Endothelial cell of umbilical vein (primary cell): ENCODE measurements around the gene ELL2. TPM values are rescaled to one million over a fixed set of nuclear protein-coding genes. Genes with fewer than 3 reads are reported as not detected.

Experiments used
- BruUV-seq: library from RNA; stranded (reverse); fragments of 400-500 nt; replicated peaks from 2 replicates; lab custom pipeline; 2021; lab: Mats Ljungman, UMichigan
- CTCF ChIA-PET: fragments of 300-600, 350-600 bp; sonication (Branson Sonifier 250); formaldehyde crosslinking; loops from one replicate; lab custom pipeline; 2021; ENCODE audit warnings: antibody characterized with exemption, inconsistent platforms; lab: Charles Lee
- POLR2A ChIA-PET: fragments of 300-600, 350-600 bp; sonication (Branson Sonifier 250); formaldehyde crosslinking; loops from one replicate; lab custom pipeline; 2021; ENCODE audit warnings: antibody characterized with exemption, inconsistent platforms; lab: Charles Lee
- DNase-seq: peaks from one replicate; pipeline ENCODE4 v3.0.0-alpha.2; 2011; ENCODE audit warnings: low read depth, low spot score
- FAIRE-seq: peaks from 2 replicates; lab custom pipeline; 2011; peaks lifted over from hg19 to GRCh38; lab: Jason Lieb, UNC
- H2AFZ ChIP-seq: 2 replicates; pipeline ENCODE4 v1.6.0; 2012; ENCODE audit warnings: low read depth, low read length, control low read depth, inconsistent platforms
- H3K27ac ChIP-seq: 2 replicates; pipeline ENCODE4 v1.5.1; 2011; ENCODE audit warnings: low read depth, mild to moderate bottlenecking, control low read depth, low read length, moderate library complexity; ENCODE audit not compliant: insufficient read depth
- H3K27me3 ChIP-seq, 2 experiments: 2 replicates each; pipeline versions ENCODE4 v1.6.0 to v1.6.1; 2011; ENCODE audit warnings: low read length in 2 of 2, mixed read lengths in 1 of 2; ENCODE audit not compliant: control insufficient read depth in 2 of 2, insufficient read depth in 2 of 2
- H3K36me3 ChIP-seq, 2 experiments: 2 replicates in 1 of 2; 3 replicates in 1 of 2; pipeline ENCODE4 v1.5.1; 2011; ENCODE audit warnings: low read length in 2 of 2, mild to moderate bottlenecking in 1 of 2, moderate library complexity in 1 of 2; ENCODE audit not compliant: control insufficient read depth in 2 of 2, insufficient read depth in 2 of 2; ENCODE audit errors: extremely low read depth in 1 of 2
- H3K4me1 ChIP-seq: 3 replicates; pipeline ENCODE4 v1.5.1; 2011; ENCODE audit warnings: mild to moderate bottlenecking, low read length; ENCODE audit not compliant: control insufficient read depth, insufficient read depth; ENCODE audit errors: extremely low read depth
- H3K4me2 ChIP-seq: 2 replicates; pipeline ENCODE4 v1.6.1; 2011; ENCODE audit warnings: low read length, control low read depth, mixed read lengths; ENCODE audit not compliant: insufficient read depth
- H3K4me3 ChIP-seq, 3 experiments: fragments of 200-600 bp in 1 of 3; sonication (generic), shearing (Covaris generic) in 1 of 3; replicated peaks in 1 of 3; 2 replicates each; pipeline ENCODE4 v1.5.1; 2011 to 2016; ENCODE audit warnings: control low read depth in 3 of 3, low read length in 3 of 3, mild to moderate bottlenecking in 2 of 3, inconsistent platforms in 1 of 3, low read depth in 1 of 3, moderate library complexity in 1 of 3; ENCODE audit not compliant: insufficient read depth in 1 of 3
- H3K79me2 ChIP-seq: 2 replicates; pipeline ENCODE4 v1.6.0; 2012; ENCODE audit warnings: low read length, inconsistent platforms; ENCODE audit not compliant: control insufficient read depth, insufficient read depth
- H3K9ac ChIP-seq: replicated peaks from 2 replicates; pipeline ENCODE3; 2011; ENCODE audit warnings: low read length, control low read depth; ENCODE audit not compliant: insufficient read depth; ENCODE audit errors: extremely low read depth
- H3K9me1 ChIP-seq: replicated peaks from 3 replicates; pipeline ENCODE4 v1.6.0; 2011; ENCODE audit warnings: mild to moderate bottlenecking, low read length; ENCODE audit not compliant: control insufficient read depth, insufficient read depth; ENCODE audit errors: extremely low read depth
- H3K9me3 ChIP-seq: replicated peaks from 2 replicates; pipeline ENCODE4 v1.5.1; 2012; ENCODE audit warnings: low read length, inconsistent platforms; ENCODE audit not compliant: control insufficient read depth, insufficient read depth
- H4K20me1 ChIP-seq: replicated peaks from 2 replicates; pipeline ENCODE3; 2011; ENCODE audit warnings: mild to moderate bottlenecking, low read length; ENCODE audit not compliant: control insufficient read depth, insufficient read depth; ENCODE audit errors: extremely low read depth
- FOS ChIP-seq: IDR thresholded peaks from 2 replicates; pipeline ENCODE4 v1.6.1; 2011; ENCODE audit warnings: mild to moderate bottlenecking, low read length, moderate library complexity, borderline replicate concordance; ENCODE audit not compliant: insufficient read depth
- JUN ChIP-seq: IDR thresholded peaks from 2 replicates; pipeline ENCODE4 v1.6.1; 2011; ENCODE audit warnings: borderline replicate concordance, low read depth; ENCODE audit not compliant: insufficient read length, insufficient read depth
- MYC ChIP-seq: IDR thresholded peaks from one replicate; pipeline ENCODE4 v1.6.1; 2011; ENCODE audit warnings: mild to moderate bottlenecking, low read depth, low read length
- POLR2A ChIP-seq: IDR thresholded peaks from 2 replicates; pipeline ENCODE4 v1.6.1; 2012; ENCODE audit warnings: low read depth, mild to moderate bottlenecking, control low read depth, low read length
- POLR2AphosphoS5 ChIP-seq: IDR thresholded peaks from 2 replicates; pipeline ENCODE4 v1.6.1; 2012; ENCODE audit warnings: low read depth, mild to moderate bottlenecking, control low read depth, low read length, moderate library complexity; ENCODE audit not compliant: insufficient read depth
- dilution Hi-C: fragments of 300-500 bp; cut with MboI; formaldehyde crosslinking; loops from one replicate; pipeline ENCODE4 v1.15.0; 2019; ENCODE audit warnings: low sequenced_read_pairs; ENCODE audit not compliant: extremely low pct_ligation_motif_present
- intact Hi-C: fragments of 100-400 bp; cut with micrococcal nuclease; formaldehyde crosslinking; loops from one replicate; pipeline ENCODE4 v1.10.0; 2022
- polyA plus RNA-seq, 4 experiments: library from polyadenylated mRNA; depleted of rRNA in 3 of 4; stranded (reverse) in 3 of 4; unstranded in 1 of 4; fragments of >200 nt; gene quantifications; 2 replicates each; pipeline versions ENCODE4 v1.2.1 to v1.2.3, GENCODE V29; 2011 to 2012; ENCODE audit warnings: missing spikeins in 1 of 4
- total RNA-seq: library from RNA; stranded (reverse); gene quantifications from 2 replicates; pipeline ENCODE4 v1.2.3, GENCODE V29; 2021
- TF ChIP-seq, protein P1 (sequence below): IDR thresholded peaks from 2 replicates; pipeline ENCODE4 v1.6.1; 2011; ENCODE audit not compliant: insufficient read depth, insufficient read length
- TF ChIP-seq, protein P2 (sequence below), 2 donors: IDR thresholded peaks; 1 replicate in 1 of 2; 2 replicates in 1 of 2; pipeline ENCODE4 v1.5.1; 2011; ENCODE audit warnings: low read length in 2 of 2, mild to moderate bottlenecking in 2 of 2, moderate library complexity in 2 of 2, control low read depth in 1 of 2, inconsistent platforms in 1 of 2, low read depth in 1 of 2; ENCODE audit not compliant: insufficient read depth in 1 of 2; ENCODE audit errors: extremely low read depth in 1 of 2

Gene ELL2
- total and polyA plus RNA-seq, 2 donors (not counting 3 experiments of a cell fraction or from before 2014, with no cell fraction given): 6.8 to 26.0 TPM

DNA sequence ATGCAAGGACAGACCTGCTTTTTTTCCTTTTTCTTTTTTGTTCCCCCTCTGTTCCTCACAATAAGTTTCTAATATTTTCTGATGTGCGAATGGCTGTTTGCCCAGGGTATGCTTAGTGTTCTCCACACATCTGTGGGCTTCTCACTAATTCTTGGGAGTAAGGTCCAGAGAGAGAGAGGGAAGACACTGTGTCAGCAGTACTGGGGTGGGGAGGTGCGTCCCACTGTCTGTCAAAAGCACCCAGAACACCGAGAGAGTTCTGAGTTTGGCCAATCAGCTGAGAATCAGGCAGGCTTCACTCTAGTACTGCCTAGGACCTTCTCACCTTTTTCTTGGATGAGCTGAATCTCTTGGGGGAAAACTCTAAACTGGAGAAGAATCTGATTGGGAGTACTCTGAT, 61.8 kb downstream of the ELL2 start:
- no peak for FAIRE-seq
- intact Hi-C loops (loop anchor here (5.0 kb wide), 1 partner anchor 357 kb away; no protein-coding TSS in a partner anchor), dilution Hi-C loops (no loop called here)
- H4K20me1 ChIP-seq: no peaks in the 10 kb centered on the region
- TF ChIP-seq POLR2AphosphoS5 (no peak), POLR2A (no peak), JUN (no peak), MYC (no peak)
- TF ChIP-seq, protein P1, sequence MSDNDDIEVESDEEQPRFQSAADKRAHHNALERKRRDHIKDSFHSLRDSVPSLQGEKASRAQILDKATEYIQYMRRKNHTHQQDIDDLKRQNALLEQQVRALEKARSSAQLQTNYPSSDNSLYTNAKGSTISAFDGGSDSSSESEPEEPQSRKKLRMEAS: no peak
- CTCF ChIA-PET: interaction anchor here (0.7 to 1.0 kb wide), 2 partner anchors 19 to 49 kb away, joined by 3 to 4 read pairs; no protein-coding TSS in a partner anchor
- POLR2A ChIA-PET: no interaction called here
- no TSS peak for BruUV-seq
- H3K27me3 ChIP-seq: no peaks in the 10 kb centered on the region
- H3K36me3 ChIP-seq: peaks cover 0 to 3% of the 10 kb centered on the region in 2 experiments
- H3K27ac ChIP-seq: no peak overlapping the region
- peaks cover 8% of the 10 kb centered on the region for H3K4me1 ChIP-seq
- H3K9me3 ChIP-seq: no peaks in the 10 kb centered on the region
- H3K4me2 ChIP-seq: no peak overlapping the region
- no peak overlapping the region for H3K9ac ChIP-seq
- H3K79me2 ChIP-seq: no peaks in the 10 kb centered on the region
- DNase-seq: no peak
- H2AFZ ChIP-seq: no peak overlapping the region
- H3K9me1 ChIP-seq: no peaks in the 10 kb centered on the region
- H3K4me3 ChIP-seq: no peak overlapping the region

DNA sequence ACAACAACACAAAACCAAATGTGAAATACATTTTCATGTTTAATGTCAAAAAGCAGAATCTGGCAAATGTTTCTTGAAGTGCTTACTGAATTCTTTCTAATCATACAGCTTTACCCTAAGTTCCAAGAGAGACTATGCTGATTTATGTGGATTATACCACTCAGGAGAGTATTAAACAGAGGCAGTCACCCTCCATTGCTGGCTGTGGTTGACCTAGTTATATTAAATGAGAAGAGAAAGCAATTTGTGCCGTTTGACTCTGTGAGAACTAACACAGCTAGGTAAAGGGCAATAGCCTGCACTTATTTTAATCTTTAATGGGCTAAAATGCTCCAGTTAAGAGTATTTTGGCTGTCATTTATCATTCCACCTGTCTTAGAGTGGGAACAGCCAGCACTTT, 62.6 kb downstream of the ELL2 start:
- Histone ChIP-seq H3K27ac (no peak overlapping the region), H3K4me1 (peaks cover 8% of the 10 kb centered on the region), H2AFZ (no peak overlapping the region), H4K20me1 (no peaks in the 10 kb centered on the region), H3K4me3 (no peak overlapping the region), H3K9ac (no peak overlapping the region), H3K4me2 (no peak overlapping the region), H3K9me3 (no peaks in the 10 kb centered on the region), H3K79me2 (no peaks in the 10 kb centered on the region), H3K36me3 (peaks cover 1 to 3% of the 10 kb centered on the region in 2 experiments), H3K27me3 (no peaks in the 10 kb centered on the region), H3K9me1 (no peaks in the 10 kb centered on the region)
- TF ChIP-seq JUN: no peak
- TF ChIP-seq FOS: no peak
- TF ChIP-seq MYC: no peak
- no peak for TF ChIP-seq POLR2A
- TF ChIP-seq, protein P2, sequence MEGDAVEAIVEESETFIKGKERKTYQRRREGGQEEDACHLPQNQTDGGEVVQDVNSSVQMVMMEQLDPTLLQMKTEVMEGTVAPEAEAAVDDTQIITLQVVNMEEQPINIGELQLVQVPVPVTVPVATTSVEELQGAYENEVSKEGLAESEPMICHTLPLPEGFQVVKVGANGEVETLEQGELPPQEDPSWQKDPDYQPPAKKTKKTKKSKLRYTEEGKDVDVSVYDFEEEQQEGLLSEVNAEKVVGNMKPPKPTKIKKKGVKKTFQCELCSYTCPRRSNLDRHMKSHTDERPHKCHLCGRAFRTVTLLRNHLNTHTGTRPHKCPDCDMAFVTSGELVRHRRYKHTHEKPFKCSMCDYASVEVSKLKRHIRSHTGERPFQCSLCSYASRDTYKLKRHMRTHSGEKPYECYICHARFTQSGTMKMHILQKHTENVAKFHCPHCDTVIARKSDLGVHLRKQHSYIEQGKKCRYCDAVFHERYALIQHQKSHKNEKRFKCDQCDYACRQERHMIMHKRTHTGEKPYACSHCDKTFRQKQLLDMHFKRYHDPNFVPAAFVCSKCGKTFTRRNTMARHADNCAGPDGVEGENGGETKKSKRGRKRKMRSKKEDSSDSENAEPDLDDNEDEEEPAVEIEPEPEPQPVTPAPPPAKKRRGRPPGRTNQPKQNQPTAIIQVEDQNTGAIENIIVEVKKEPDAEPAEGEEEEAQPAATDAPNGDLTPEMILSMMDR (IDR thresholded peaks at IDR 0.05; ENCODE audit: extremely low read depth in 1 of 2, insufficient read depth in 1 of 2, low read depth in 1 of 2, low read length in 2 of 2): no peak
- FAIRE-seq: no peak
- dilution Hi-C loops (no loop called here), intact Hi-C loops (no loop called here)
- DNase-seq: no peak
- POLR2A ChIA-PET: no interaction called here
- CTCF ChIA-PET: no interaction called here
- BruUV-seq: no TSS peak
